Right atrium auricular region (tissue), 2 donors: Measurements from ENCODE around the gene PIAS2. TPM values are rescaled to one million over a fixed set of nuclear protein-coding genes. Genes with fewer than 3 reads are reported as not detected.
"Not testable (repeated sequence)": the region's sequence is repeated elsewhere in the genome, so short reads cannot be mapped to it uniquely, and the experiment has no call there.

Source experiments
- DNase-seq: peaks from one replicate; pipeline ENCODE4 v3.0.0-alpha.2; 2019; ENCODE audit warnings: low spot score
- H3K27ac ChIP-seq, 2 donors: fragments of 200-600 bp; sonication (generic); 1 replicate in 1 of 2; 2 replicates in 1 of 2; pipeline ENCODE4 v1.5.1; 2016 to 2019
- H3K27me3 ChIP-seq, 2 donors: fragments of 200-600 bp; sonication (generic); one replicate each; pipeline versions ENCODE4 v1.5.1 to v1.6.0; 2017 to 2019
- H3K36me3 ChIP-seq: fragments of 200-600 bp; sonication (generic); one replicate; pipeline ENCODE4 v1.5.1; 2016
- H3K4me1 ChIP-seq, 2 donors: fragments of 200-600 bp; sonication (generic); one replicate each; pipeline versions ENCODE4 v1.5.1 to v1.6.0; 2017 to 2019
- H3K4me3 ChIP-seq, 2 donors: fragments of 200-600 bp; sonication (generic); 1 replicate in 1 of 2; 2 replicates in 1 of 2; pipeline ENCODE4 v1.5.1; 2017 to 2019; ENCODE audit warnings: mild to moderate bottlenecking in 1 of 2, moderate library complexity in 1 of 2
- H3K9me3 ChIP-seq, 2 donors: fragments of 200-600 bp; sonication (generic); one replicate each; pipeline ENCODE4 v1.5.1; 2019
- CTCF ChIP-seq, 2 donors: fragments of 200-600 bp; sonication (generic); IDR thresholded peaks; one replicate each; pipeline ENCODE4 v1.5.1; 2019; ENCODE audit warnings: antibody characterized with exemption in 2 of 2
- total RNA-seq, 2 donors: library from RNA; depleted of rRNA; stranded (reverse); fragments of >200 nt; gene quantifications; one replicate each; pipeline ENCODE4 v1.1.0, GENCODE V29; 2016

The PIAS2 gene
- total RNA-seq, 2 donors from 2014 or later = 14.3 to 14.9 TPM

- no peaks in the 10 kb centered on the region for H3K36me3 ChIP-seq
- no peak overlapping the region for H3K4me3 ChIP-seq
- no peaks in the 10 kb centered on the region for H3K27me3 ChIP-seq
- H3K4me1 ChIP-seq = no peaks in the 10 kb centered on the region
- peaks cover 0 to 22% of the 10 kb centered on the region in 2 donors for H3K9me3 ChIP-seq
- no peak overlapping the region for H3K27ac ChIP-seq
- no peak for TF ChIP-seq CTCF (IDR thresholded peaks at IDR 0.05)
- no peak for DNase-seq
These were observed 49.0 kb downstream of the PIAS2 start for GRCh38 chr18:46868169-46868921.

GRCh38 chr18:46867367-46868143 is 49.8 kb downstream of the PIAS2 start:
- Histone ChIP-seq H3K4me1 (no peaks in the 10 kb centered on the region), H3K4me3 (no peak overlapping the region), H3K9me3 (peaks cover 0 to 22% of the 10 kb centered on the region in 2 donors), H3K27me3 (no peaks in the 10 kb centered on the region), H3K27ac (no peak overlapping the region), H3K36me3 (no peaks in the 10 kb centered on the region)
- no peak for TF ChIP-seq CTCF (IDR thresholded peaks at IDR 0.05)
- DNase-seq = no peak

- H3K27ac ChIP-seq = no peak overlapping the region
- no peak for TF ChIP-seq CTCF (IDR thresholded peaks at IDR 0.05)
- peaks cover 0 to 22% of the 10 kb centered on the region in 2 donors for H3K9me3 ChIP-seq
- H3K36me3 ChIP-seq = no peaks in the 10 kb centered on the region
- DNase-seq = no peak
- no peaks in the 10 kb centered on the region for H3K27me3 ChIP-seq
- no peaks in the 10 kb centered on the region for H3K4me1 ChIP-seq
- no peak overlapping the region for H3K4me3 ChIP-seq
These were observed 50.8 kb downstream of the PIAS2 start for GRCh38 chr18:46866523-46866922.

GRCh38 chr18:46865245-46865644 is 52.1 kb downstream of the PIAS2 start:
- H3K27ac ChIP-seq, DNase-seq, H3K4me1 ChIP-seq, H3K36me3 ChIP-seq, H3K4me3 ChIP-seq, H3K27me3 ChIP-seq: not testable (repeated sequence)
- H3K9me3 ChIP-seq = peaks cover 0 to 22% of the 10 kb centered on the region in 2 donors

- Histone ChIP-seq H3K27ac (no peak overlapping the region), H3K4me3 (no peak overlapping the region), H3K36me3 (peaks cover 11% of the 10 kb centered on the region), H3K9me3 (no peaks in the 10 kb centered on the region), H3K4me1 (no peaks in the 10 kb centered on the region), H3K27me3 (no peaks in the 10 kb centered on the region)
- DNase-seq = no peak
- TF ChIP-seq CTCF (IDR thresholded peaks at IDR 0.05) = no peak
These were observed 57.5 kb downstream of the PIAS2 start for GRCh38 chr18:46859855-46860254.

GRCh38 chr18:46858290-46858689 is 59.0 kb downstream of the PIAS2 start:
- no peak for TF ChIP-seq CTCF (IDR thresholded peaks at IDR 0.05)
- Histone ChIP-seq H3K9me3 (no peaks in the 10 kb centered on the region), H3K4me1 (no peaks in the 10 kb centered on the region), H3K4me3 (no peak overlapping the region), H3K36me3 (peaks cover 24% of the 10 kb centered on the region), H3K27ac (no peak overlapping the region), H3K27me3 (no peaks in the 10 kb centered on the region)
- DNase-seq = no peak
